Neural progenitor cell (in vitro differentiated cells): ENCODE results near the gene GRIK5. TPM values are rescaled to one million over a fixed set of nuclear protein-coding genes. Genes with fewer than 3 reads are reported as not detected.

Experiments
- DNase-seq: peaks from one replicate; pipeline ENCODE4 v3.0.0-alpha.2; 2016; ENCODE audit warnings: low spot score
- H2AFZ ChIP-seq: fragments of 200-600 bp; sonication (generic); replicated peaks from 2 replicates; pipeline ENCODE4 v1.6.1; 2016; ENCODE audit warnings: antibody characterized with exemption
- H3F3A ChIP-seq: fragments of 200-600 bp; sonication (generic); 2 replicates; pipeline ENCODE4 v1.6.1; 2016; ENCODE audit warnings: antibody characterized with exemption, low read depth
- H3K27ac ChIP-seq: fragments of 200-600 bp; sonication (generic); 2 replicates; pipeline ENCODE4 v1.5.1; 2016; ENCODE audit warnings: mild to moderate bottlenecking
- H3K27me3 ChIP-seq: fragments of 200-600 bp; sonication (generic); 2 replicates; pipeline ENCODE4 v1.6.1; 2016; ENCODE audit warnings: mild to moderate bottlenecking, moderate library complexity
- H3K36me3 ChIP-seq: fragments of 200-600 bp; sonication (generic); 2 replicates; pipeline ENCODE4 v1.5.1; 2016
- H3K4me1 ChIP-seq: fragments of 200-600 bp; sonication (generic); 2 replicates; pipeline ENCODE4 v1.6.1; 2016; ENCODE audit warnings: mixed run types
- H3K4me2 ChIP-seq: fragments of 200-600 bp; sonication (generic); 2 replicates; pipeline ENCODE4 v1.6.1; 2016
- H3K4me3 ChIP-seq: fragments of 200-600 bp; sonication (generic); 2 replicates; pipeline ENCODE4 v1.5.1; 2016
- H3K79me2 ChIP-seq: fragments of 200-600 bp; sonication (generic); 2 replicates; pipeline ENCODE4 v1.6.1; 2016; ENCODE audit warnings: low read depth
- H3K9ac ChIP-seq: fragments of 200-600 bp; sonication (generic); 2 replicates; pipeline ENCODE4 v1.6.1; 2016
- H3K9me3 ChIP-seq: fragments of 200-600 bp; sonication (generic); 2 replicates; pipeline ENCODE4 v1.5.1; 2016; ENCODE audit warnings: low read depth
- H4K20me1 ChIP-seq: fragments of 200-600 bp; sonication (generic); 2 replicates; pipeline ENCODE4 v1.6.1; 2016; ENCODE audit warnings: low read depth
- H3K27ac Mint-ChIP-seq: 3 replicates; pipeline ENCODE4 v1.8.0; 2021; ENCODE audit warnings: mixed read lengths
- H3K27me3 Mint-ChIP-seq: 2 replicates; pipeline ENCODE4 v1.8.0; 2022; ENCODE audit warnings: low read depth, mild to moderate bottlenecking, inconsistent platforms, moderate library complexity, mixed read lengths; ENCODE audit not compliant: insufficient read depth
- H3K36me3 Mint-ChIP-seq: 3 replicates; pipeline ENCODE4 v1.8.0; 2021; ENCODE audit warnings: mixed read lengths
- H3K4me1 Mint-ChIP-seq: 3 replicates; pipeline ENCODE4 v1.8.0; 2021; ENCODE audit warnings: mixed read lengths
- H3K4me3 Mint-ChIP-seq: 3 replicates; pipeline ENCODE4 v1.8.0; 2021; ENCODE audit warnings: mild to moderate bottlenecking, moderate library complexity, mixed read lengths
- H3K9me3 Mint-ChIP-seq: 3 replicates; pipeline ENCODE4 v1.8.0; 2020; ENCODE audit warnings: mixed read lengths
- CTCF ChIP-seq: fragments of 200-600 bp; sonication (generic); IDR thresholded peaks from 2 replicates; pipeline ENCODE4 v1.5.1; 2017; ENCODE audit warnings: antibody characterized with exemption, mild to moderate bottlenecking
- EZH2 ChIP-seq: fragments of 200-600 bp; sonication (generic); IDR thresholded peaks from 2 replicates; pipeline ENCODE4 v1.6.1; 2017; ENCODE audit warnings: antibody characterized with exemption, mild to moderate bottlenecking, moderate library complexity
- EZH2phosphoT487 ChIP-seq: fragments of 200-600 bp; sonication (generic); IDR thresholded peaks from 2 replicates; pipeline ENCODE4 v1.6.1; 2017; ENCODE audit warnings: antibody characterized with exemption
- total RNA-seq: library from RNA; depleted of rRNA; stranded (reverse); fragments of >200 nt; gene quantifications from 2 replicates; pipeline ENCODE4 v1.2.3, GENCODE V29; 2015; ENCODE audit warnings: low replicate concordance

GRIK5 gene
- total RNA-seq, 1 donor from 2014 or later = 5.8 TPM

DNA sequence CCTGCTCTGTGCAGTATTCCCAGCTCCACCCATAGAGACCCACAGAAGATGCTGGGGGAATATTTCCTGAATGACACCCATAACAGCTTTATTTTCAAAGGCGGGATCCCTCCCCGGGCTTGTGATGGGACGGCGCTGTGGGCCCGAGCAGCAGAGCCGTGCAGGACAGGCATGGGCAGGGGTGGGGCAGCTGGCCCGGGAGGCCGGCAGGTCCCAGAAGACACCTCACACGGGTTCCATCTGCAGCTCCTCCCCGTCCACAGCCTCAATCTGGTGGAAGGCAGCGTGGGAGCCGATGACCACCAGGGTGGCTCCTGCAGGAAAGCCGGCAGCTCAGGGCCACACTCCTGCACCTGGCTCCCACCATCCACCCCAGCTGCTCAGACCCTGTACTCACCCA is 113.4 kb downstream of the GRIK5 start:
- Histone ChIP-seq H3K4me3 (no peak overlapping the region), H3K36me3 (no peaks in the 10 kb centered on the region), H3K9me3 (no peaks in the 10 kb centered on the region), H3F3A (peaks cover 13% of the 10 kb centered on the region), H3K4me2 (no peak overlapping the region), H4K20me1 (peaks cover 10% of the 10 kb centered on the region), H3K27me3 (no peaks in the 10 kb centered on the region), H3K4me1 (peaks cover 5% of the 10 kb centered on the region), H3K9ac (no peak overlapping the region), H3K27ac (no peak overlapping the region), H2AFZ (no peak overlapping the region), H3K79me2 (no peaks in the 10 kb centered on the region)
- TF ChIP-seq CTCF (no peak), EZH2 (no peak), EZH2phosphoT487 (no peak)
- Mint-ChIP-seq H3K27me3 (peaks cover 5% of the 10 kb centered on the region), H3K9me3 (no peaks in the 10 kb centered on the region), H3K4me3 (peak overlapping the region; percentile 57), H3K27ac (no peak overlapping the region), H3K4me1 (peaks cover 13% of the 10 kb centered on the region), H3K36me3 (no peaks in the 10 kb centered on the region)
- DNase-seq = no peak

DNA sequence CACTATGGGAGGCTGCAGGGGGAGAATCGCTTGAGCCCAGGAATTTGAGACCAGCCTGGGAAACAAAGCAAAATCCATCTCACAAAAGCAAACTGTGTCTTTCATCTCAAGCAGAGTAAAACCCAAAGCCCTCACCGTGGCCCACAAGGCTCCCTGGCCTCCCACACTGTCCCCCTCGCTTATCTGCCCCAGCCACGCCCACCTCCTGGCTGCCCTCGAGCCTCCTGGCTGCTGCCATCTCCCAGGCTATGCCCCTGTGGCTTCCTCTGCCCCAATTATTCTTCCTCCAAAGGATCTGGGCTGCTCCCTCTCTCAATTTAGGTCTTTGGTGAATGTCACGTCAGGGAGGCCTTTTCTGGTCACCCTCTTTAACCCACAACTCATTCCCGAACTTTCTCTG is 114.5 kb downstream of the GRIK5 start:
- Histone ChIP-seq H3K4me1 (peaks cover 5% of the 10 kb centered on the region), H3F3A (peaks cover 13% of the 10 kb centered on the region), H3K4me2 (no peak overlapping the region), H3K79me2 (no peaks in the 10 kb centered on the region), H3K36me3 (no peaks in the 10 kb centered on the region), H3K27me3 (no peaks in the 10 kb centered on the region), H4K20me1 (peaks cover 10% of the 10 kb centered on the region), H3K4me3 (no peak overlapping the region), H3K9ac (no peak overlapping the region), H2AFZ (no peak overlapping the region), H3K27ac (no peak overlapping the region), H3K9me3 (no peaks in the 10 kb centered on the region)
- H3K36me3 Mint-ChIP-seq = no peaks in the 10 kb centered on the region
- H3K4me1 Mint-ChIP-seq = peaks cover 13% of the 10 kb centered on the region
- TF ChIP-seq CTCF (no peak), EZH2 (no peak), EZH2phosphoT487 (no peak)
- peaks cover 12% of the 10 kb centered on the region for H3K27me3 Mint-ChIP-seq
- H3K4me3 Mint-ChIP-seq = no peak overlapping the region
- H3K27ac Mint-ChIP-seq = no peak overlapping the region
- H3K9me3 Mint-ChIP-seq = no peaks in the 10 kb centered on the region
- DNase-seq = no peak

- no peaks in the 10 kb centered on the region for H3K4me1 Mint-ChIP-seq
- peak overlapping the region; percentile 29 for H3K27ac Mint-ChIP-seq
- Histone ChIP-seq H2AFZ (peak overlapping the region; percentile 96), H3K79me2 (no peaks in the 10 kb centered on the region), H3K27me3 (no peaks in the 10 kb centered on the region), H4K20me1 (no peaks in the 10 kb centered on the region), H3K9ac (no peak overlapping the region), H3K27ac (no peak overlapping the region), H3F3A (no peaks in the 10 kb centered on the region), H3K4me1 (no peaks in the 10 kb centered on the region), H3K36me3 (no peaks in the 10 kb centered on the region), H3K4me2 (peak overlapping the region; percentile 65), H3K4me3 (peak overlapping the region; percentile 31), H3K9me3 (no peaks in the 10 kb centered on the region)
- H3K9me3 Mint-ChIP-seq = no peaks in the 10 kb centered on the region
- no peak for TF ChIP-seq EZH2phosphoT487
- no peak for TF ChIP-seq EZH2
- TF ChIP-seq CTCF = peak; percentile 98
- H3K4me3 Mint-ChIP-seq = peak overlapping the region; percentile 28
- peaks cover 2% of the 10 kb centered on the region for H3K36me3 Mint-ChIP-seq
- peaks cover 14% of the 10 kb centered on the region for H3K27me3 Mint-ChIP-seq
- DNase-seq = peak; percentile 85
These were observed 118.3 kb downstream of the GRIK5 start for GRCh38 chr19:41951686-41952172.

Other genes with a start within 250 kb of the GRIK5 start
- not detected in 2 replicates for gene LYPD4, start 225.5 kb downstream of the GRIK5 start, total RNA-seq
- not detected in 2 replicates for gene DMRTC2, start 225.2 kb downstream of the GRIK5 start, total RNA-seq
- gene RPS19, start 210.0 kb downstream of the GRIK5 start, total RNA-seq = 1,422 and 2,398 TPM in 2 replicates
- gene CD79A, start 192.9 kb downstream of the GRIK5 start, total RNA-seq = 0.11 and 0.25 TPM in 2 replicates
- 10.9 and 25.2 TPM in 2 replicates for gene ARHGEF1, start 187.0 kb downstream of the GRIK5 start, total RNA-seq
- 0.22 and 0.65 TPM in 2 replicates for gene ERFL, start 141.8 kb downstream of the GRIK5 start, total RNA-seq
- 33.1 and 108 TPM in 2 replicates for gene RABAC1, start 110.9 kb downstream of the GRIK5 start, total RNA-seq
- 1.6 TPM in 1 of 2 replicates, not detected in the other for gene ATP1A3, start 76.0 kb downstream of the GRIK5 start, total RNA-seq
- 13.4 and 35.6 TPM in 2 replicates for gene ZNF574, start 6.0 kb upstream of the GRIK5 start, total RNA-seq
- gene POU2F2, start 62.2 kb upstream of the GRIK5 start, total RNA-seq = 0.31 and 0.69 TPM in 2 replicates
- gene DEDD2, start 147.5 kb upstream of the GRIK5 start, total RNA-seq = 19.8 and 54.2 TPM in 2 replicates
- gene ZNF526, start 150.1 kb upstream of the GRIK5 start, total RNA-seq = 6.5 and 13.0 TPM in 2 replicates
- gene GSK3A, start 172.4 kb upstream of the GRIK5 start, total RNA-seq = 22.5 and 41.3 TPM in 2 replicates
- gene ERF, start 184.9 kb upstream of the GRIK5 start, total RNA-seq = 43.1 and 94.8 TPM in 2 replicates
- 5.2 and 28.1 TPM in 2 replicates for gene CIC, start 199.0 kb upstream of the GRIK5 start, total RNA-seq
- gene PRR19, start 231.9 kb upstream of the GRIK5 start, total RNA-seq = 1.0 TPM in 2 replicates
- 63.2 and 106 TPM in 2 replicates for gene PAFAH1B3, start 232.4 kb upstream of the GRIK5 start, total RNA-seq
- 0.37 and 6.6 TPM in 2 replicates for gene TMEM145, start 243.1 kb upstream of the GRIK5 start, total RNA-seq